A673 (cell line): ENCODE results near the gene LRRN3.

Experiments
- CTCF ChIP-seq: fragments of 300-800, 200-600 bp; sonication (generic); conservative IDR thresholded peaks from 2 replicates; pipeline ENCODE4 v1.5.1; 2017; ENCODE audit warnings: low read depth, mild to moderate bottlenecking, antibody characterized with exemption, low read length, moderate library complexity, mixed read lengths
- EZH2 ChIP-seq: fragments of 200-600 bp; sonication (generic); IDR thresholded peaks from 2 replicates; pipeline ENCODE4 v1.6.1; 2017; ENCODE audit warnings: borderline replicate concordance, low read depth, mild to moderate bottlenecking, mixed read lengths, antibody characterized with exemption, low read length; ENCODE audit not compliant: poor library complexity, severe bottlenecking

GRCh38 chr7:111045449-111045848 lies 45.5 kb upstream of the LRRN3 start:
- TF ChIP-seq CTCF (no peak), EZH2 (no peak)
